ENCODE data around the gene PLAU. TPM values are rescaled to one million over a fixed set of nuclear protein-coding genes. Genes with fewer than 3 reads are reported as not detected.

The PLAU gene
- total and polyA plus RNA-seq, 2 of the 13 experiments (the other 11 are each of a cell fraction or from before 2014, with no cell fraction given), result 0.45 to 11.2 TPM

DNA sequence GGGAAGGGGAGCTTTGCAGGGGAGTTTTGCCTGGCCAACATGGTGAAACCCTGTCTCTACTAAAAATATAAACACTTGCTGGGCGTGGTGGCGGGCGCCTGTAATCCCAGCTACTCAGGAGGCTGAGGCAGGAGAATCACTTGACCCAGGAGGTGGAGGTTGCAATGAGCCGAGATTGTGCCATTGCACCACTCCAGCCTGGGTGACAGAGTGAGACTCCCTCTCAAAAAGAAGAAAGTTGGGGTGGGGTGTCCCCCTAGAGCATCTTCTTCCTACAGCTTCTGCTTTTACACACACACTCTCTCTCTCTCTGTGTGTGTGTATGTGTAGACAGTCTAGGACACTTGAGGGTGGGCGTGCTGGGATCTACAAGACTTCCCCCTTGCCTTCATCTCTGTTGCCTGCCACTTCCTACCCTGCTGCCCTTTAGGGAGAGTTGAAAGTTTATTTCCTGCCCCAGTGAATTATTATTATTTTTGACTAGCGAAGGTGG, 21.7 kb downstream of the PLAU start:
- ATAC-seq (no peak), DNase-seq (ENCODE audit: low spot score) (no peak), FAIRE-seq (no peak)
- H3K4me1 ChIP-seq (ENCODE audit: insufficient read depth, low read length), result peaks cover 21% of the 10 kb centered on the region
- no peaks in the 10 kb centered on the region for H3K36me3 ChIP-seq (replicated peaks in 1 of 2; ENCODE audit: control insufficient read depth in 1 of 2, insufficient read depth in 2 of 2, low read length in 2 of 2)
- CTCF ChIA-PET (ENCODE audit: low intra/inter-chr PET ratio, low total read pairs), result no interaction called here
- TF ChIP-seq, protein P1, sequence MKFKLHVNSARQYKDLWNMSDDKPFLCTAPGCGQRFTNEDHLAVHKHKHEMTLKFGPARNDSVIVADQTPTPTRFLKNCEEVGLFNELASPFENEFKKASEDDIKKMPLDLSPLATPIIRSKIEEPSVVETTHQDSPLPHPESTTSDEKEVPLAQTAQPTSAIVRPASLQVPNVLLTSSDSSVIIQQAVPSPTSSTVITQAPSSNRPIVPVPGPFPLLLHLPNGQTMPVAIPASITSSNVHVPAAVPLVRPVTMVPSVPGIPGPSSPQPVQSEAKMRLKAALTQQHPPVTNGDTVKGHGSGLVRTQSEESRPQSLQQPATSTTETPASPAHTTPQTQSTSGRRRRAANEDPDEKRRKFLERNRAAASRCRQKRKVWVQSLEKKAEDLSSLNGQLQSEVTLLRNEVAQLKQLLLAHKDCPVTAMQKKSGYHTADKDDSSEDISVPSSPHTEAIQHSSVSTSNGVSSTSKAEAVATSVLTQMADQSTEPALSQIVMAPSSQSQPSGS (CRISPR knock-in tag; IDR thresholded peaks at IDR 0.05), result no peak
- TF ChIP-seq IKZF1 (IDR thresholded peaks at IDR 0.05), result no peak
- TF ChIP-seq ZNF780A (CRISPR knock-in tag; IDR thresholded peaks at IDR 0.05), result no peak
- TF ChIP-seq YY1 (IDR thresholded peaks at IDR 0.05; ENCODE audit: insufficient read depth, insufficient replicate concordance, low read depth, low read length), result no peak
- TF ChIP-seq ZNF574 (CRISPR knock-in tag; IDR thresholded peaks at IDR 0.05), result no peak
- TF ChIP-seq KLF16 (CRISPR knock-in tag; IDR thresholded peaks at IDR 0.05), result no peak
- TF ChIP-seq KMT2A (CRISPR knock-in tag; IDR thresholded peaks at IDR 0.05), result no peak
- TF ChIP-seq ZNF577 (CRISPR knock-in tag; IDR thresholded peaks at IDR 0.05; ENCODE audit: borderline replicate concordance, low read depth), result no peak
- WGBS (ENCODE audit: low lambda C conversion rate), result 79% methylated on average over 5 of the region's 6 CpGs
- H3K9me3 ChIP-seq (ENCODE audit: low read length), result no peaks in the 10 kb centered on the region
- POLR2A ChIA-PET, result no interaction called here
- peak overlapping the region; percentile 18; the same call in 1 of the 2 replicates for H3K4me2 ChIP-seq (ENCODE audit: low read depth, low read length)
- H3K79me2 ChIP-seq (ENCODE audit: insufficient read depth, low read length), result no peaks in the 10 kb centered on the region
- H3K27me3 ChIP-seq (ENCODE audit: control insufficient read depth in 1 of 2, insufficient read depth in 2 of 2, low read length in 2 of 2), result peaks cover 3 to 13% of the 10 kb centered on the region in 2 experiments; a peak in 3 of 5 replicates
- no peak overlapping the region for H3K27ac ChIP-seq (ENCODE audit: extremely low read length, insufficient read depth, low read length)
- no peak overlapping the region for H2AFZ ChIP-seq (ENCODE audit: low read length)
- in situ Hi-C loops (cut with HindIII; ENCODE audit: extremely low pct_ligation_motif_present, low pct_unique_long_range_greater_than_20kb), result no loop called here
- intact Hi-C loops (cut with micrococcal nuclease; ENCODE audit: unreplicated experiment), result no loop called here
- BruUV-seq (replicated peaks), result no TSS peak
- no peak overlapping the region for H3K9ac ChIP-seq (ENCODE audit: insufficient read depth, low read depth, low read length)
- no peaks in the 10 kb centered on the region for H4K20me1 ChIP-seq (ENCODE audit: insufficient read depth, low read length)
- no peak overlapping the region for H3K4me3 ChIP-seq (replicated peaks in 1 of 3; ENCODE audit: insufficient read depth in 1 of 3, low read depth in 2 of 3, low read length in 3 of 3)
